GM23248 (cell line): ENCODE measurements around the gene SEMA5A.

Source experiments
- EZH2 ChIP-seq: fragments of 200-600 bp; sonication (generic); IDR thresholded peaks from 2 replicates; pipeline ENCODE4 v1.6.1; 2018; ENCODE audit warnings: antibody characterized with exemption, mild to moderate bottlenecking; ENCODE audit not compliant: insufficient read depth, poor library complexity, severe bottlenecking
- EZH2phosphoT487 ChIP-seq: fragments of 200-600 bp; sonication (generic); IDR thresholded peaks from 2 replicates; pipeline ENCODE4 v1.6.1; 2018; ENCODE audit warnings: antibody characterized with exemption, moderate library complexity, mild to moderate bottlenecking, low read depth; ENCODE audit not compliant: insufficient read depth

- no peak for TF ChIP-seq EZH2
- no peak for TF ChIP-seq EZH2phosphoT487
Measured at GRCh38 chr5:9470410-9470809, 75.5 kb downstream of the SEMA5A start.
